ENCODE measurements around the gene UGT1A8. TPM values are rescaled to one million over a fixed set of nuclear protein-coding genes. Genes with fewer than 3 reads are reported as not detected.
"Not testable (repeated sequence)": the region's sequence is repeated elsewhere in the genome, so short reads cannot be mapped to it uniquely, and the experiment has no call there.

Gene UGT1A8
- total RNA-seq, result not detected

GRCh38 chr2:233617476-233617875, at the start of gene UGT1A8:
Gene UGT1A8, plus strand, starts transcription at chr2:233617633. Its CDS starts 75 bp downstream, at chr2:233617708.
- intact Hi-C loops (cut with DNase I); H3K4me3 ChIP-seq; H3K27ac ChIP-seq; H3K4me1 ChIP-seq; H3K27me3 ChIP-seq; H3K9me3 ChIP-seq; H3K36me3 ChIP-seq; DNase-seq (ENCODE audit: extremely low spot score in 2 of 2): not testable (repeated sequence)

GRCh38 chr2:233571001-233571400, 46.4 kb upstream of the UGT1A8 start:
- Histone ChIP-seq H3K36me3 (no peaks in the 10 kb centered on the region), H3K4me1 (no peaks in the 10 kb centered on the region), H3K27me3 (no peaks in the 10 kb centered on the region), H3K9me3 (no peaks in the 10 kb centered on the region), H3K27ac (no peak overlapping the region), H3K4me3 (no peak overlapping the region)
- intact Hi-C loops (cut with DNase I), result no loop called here
- no peak for DNase-seq (ENCODE audit: extremely low spot score in 2 of 2)
- no peak for TF ChIP-seq POLR2AphosphoS5 (IDR thresholded peaks at IDR 0.05; ENCODE audit: insufficient read depth in 1 of 2, low read depth in 1 of 2)
- TF ChIP-seq POLR2A (IDR thresholded peaks at IDR 0.05), result no peak
- no peak for TF ChIP-seq CTCF (IDR thresholded peaks at IDR 0.05)

GRCh38 chr2:233571462-233571861, 46.0 kb upstream of the UGT1A8 start:
- no peak overlapping the region for H3K27ac ChIP-seq
- H3K36me3 ChIP-seq, result no peaks in the 10 kb centered on the region
- no peaks in the 10 kb centered on the region for H3K4me1 ChIP-seq
- H3K4me3 ChIP-seq, result no peak overlapping the region
- TF ChIP-seq POLR2A (IDR thresholded peaks at IDR 0.05) (no peak), POLR2AphosphoS5 (IDR thresholded peaks at IDR 0.05; ENCODE audit: insufficient read depth in 1 of 2, low read depth in 1 of 2) (no peak), CTCF (IDR thresholded peaks at IDR 0.05) (no peak)
- intact Hi-C loops (cut with DNase I), result no loop called here
- no peak for DNase-seq (ENCODE audit: extremely low spot score in 2 of 2)
- no peaks in the 10 kb centered on the region for H3K27me3 ChIP-seq
- no peaks in the 10 kb centered on the region for H3K9me3 ChIP-seq

- intact Hi-C loops (cut with DNase I), result no loop called here
- Histone ChIP-seq H3K4me3 (no peak overlapping the region), H3K36me3 (no peaks in the 10 kb centered on the region), H3K9me3 (no peaks in the 10 kb centered on the region), H3K4me1 (no peaks in the 10 kb centered on the region), H3K27ac (no peak overlapping the region), H3K27me3 (no peaks in the 10 kb centered on the region)
- TF ChIP-seq POLR2A (IDR thresholded peaks at IDR 0.05), result no peak
- no peak for TF ChIP-seq POLR2AphosphoS5 (IDR thresholded peaks at IDR 0.05; ENCODE audit: insufficient read depth in 1 of 2, low read depth in 1 of 2)
- TF ChIP-seq CTCF (IDR thresholded peaks at IDR 0.05), result no peak
- DNase-seq (ENCODE audit: extremely low spot score in 2 of 2), result no peak
Measured at GRCh38 chr2:233572468-233572867, 45.0 kb upstream of the UGT1A8 start.

- H3K36me3 ChIP-seq; H3K27me3 ChIP-seq; H3K27ac ChIP-seq; H3K4me1 ChIP-seq; intact Hi-C loops (cut with DNase I); DNase-seq (ENCODE audit: extremely low spot score in 2 of 2); H3K9me3 ChIP-seq; H3K4me3 ChIP-seq: not testable (repeated sequence)
Measured at GRCh38 chr2:233577341-233577740, 40.1 kb upstream of the UGT1A8 start.

- H3K9me3 ChIP-seq; intact Hi-C loops (cut with DNase I); H3K4me3 ChIP-seq; H3K4me1 ChIP-seq; H3K27me3 ChIP-seq; H3K36me3 ChIP-seq; DNase-seq (ENCODE audit: extremely low spot score in 2 of 2); H3K27ac ChIP-seq: not testable (repeated sequence)
Measured at GRCh38 chr2:233583217-233583965, 34.0 kb upstream of the UGT1A8 start.

Measured in vagina (tissue), 2 donors.